ENCODE measurements around the gene PSIP1. TPM values are rescaled to one million over a fixed set of nuclear protein-coding genes. Genes with fewer than 3 reads are reported as not detected.
"Not testable (repeated sequence)": the region's sequence is repeated elsewhere in the genome, so short reads cannot be mapped to it uniquely, and the experiment has no call there.

Gene PSIP1
- total RNA-seq, 6 experiments from 2014 or later, result 32.6 to 56.7 (median 48.5) TPM

DNA sequence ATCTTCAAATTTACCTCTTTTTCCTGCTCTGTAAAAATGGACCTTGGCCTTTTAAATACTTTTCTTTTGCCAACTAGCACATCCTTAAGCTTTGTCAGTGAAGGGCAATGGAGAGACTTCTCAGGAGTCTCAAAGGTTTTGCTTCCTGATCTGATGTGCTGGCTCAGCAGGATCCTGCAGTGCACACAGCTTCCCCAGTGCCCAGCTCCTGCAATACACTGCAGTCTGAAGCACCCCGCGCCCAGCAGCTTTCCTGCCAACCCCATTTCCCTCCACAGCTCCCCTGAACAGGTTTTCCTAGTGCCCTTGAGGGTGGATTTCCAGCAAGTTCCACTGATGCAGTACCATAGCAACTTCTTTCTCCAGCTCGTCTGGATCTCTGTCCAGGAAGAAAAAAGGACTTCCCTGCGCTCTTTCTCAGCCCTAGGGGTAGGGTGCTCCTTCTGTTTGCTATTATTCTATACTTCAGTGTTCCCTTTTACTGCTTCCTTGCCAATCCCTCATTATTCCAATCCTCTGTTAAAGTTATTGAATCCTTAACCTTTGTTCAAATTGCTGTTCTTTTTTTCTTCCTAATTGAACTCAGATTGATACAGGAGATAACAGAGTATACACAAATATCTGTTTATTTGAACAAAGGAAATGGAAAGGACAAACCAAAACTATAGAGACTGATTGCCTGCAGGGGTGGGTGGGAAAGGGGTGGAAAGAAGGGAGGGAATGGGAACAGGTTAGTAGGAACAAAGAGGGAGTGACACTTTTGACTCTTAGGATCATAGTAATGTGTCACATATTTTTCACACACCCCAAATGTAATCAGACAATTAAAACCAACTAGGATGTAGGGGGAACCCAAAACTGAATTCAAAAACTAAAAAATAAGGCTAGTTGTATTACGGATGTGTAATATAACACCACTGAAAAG is 79.6 kb downstream of the PSIP1 start:
- H3K36me3 Mint-ChIP-seq (ENCODE audit: low read depth), result peaks cover 35% of the 10 kb centered on the region
- TF ChIP-seq, protein P1, sequence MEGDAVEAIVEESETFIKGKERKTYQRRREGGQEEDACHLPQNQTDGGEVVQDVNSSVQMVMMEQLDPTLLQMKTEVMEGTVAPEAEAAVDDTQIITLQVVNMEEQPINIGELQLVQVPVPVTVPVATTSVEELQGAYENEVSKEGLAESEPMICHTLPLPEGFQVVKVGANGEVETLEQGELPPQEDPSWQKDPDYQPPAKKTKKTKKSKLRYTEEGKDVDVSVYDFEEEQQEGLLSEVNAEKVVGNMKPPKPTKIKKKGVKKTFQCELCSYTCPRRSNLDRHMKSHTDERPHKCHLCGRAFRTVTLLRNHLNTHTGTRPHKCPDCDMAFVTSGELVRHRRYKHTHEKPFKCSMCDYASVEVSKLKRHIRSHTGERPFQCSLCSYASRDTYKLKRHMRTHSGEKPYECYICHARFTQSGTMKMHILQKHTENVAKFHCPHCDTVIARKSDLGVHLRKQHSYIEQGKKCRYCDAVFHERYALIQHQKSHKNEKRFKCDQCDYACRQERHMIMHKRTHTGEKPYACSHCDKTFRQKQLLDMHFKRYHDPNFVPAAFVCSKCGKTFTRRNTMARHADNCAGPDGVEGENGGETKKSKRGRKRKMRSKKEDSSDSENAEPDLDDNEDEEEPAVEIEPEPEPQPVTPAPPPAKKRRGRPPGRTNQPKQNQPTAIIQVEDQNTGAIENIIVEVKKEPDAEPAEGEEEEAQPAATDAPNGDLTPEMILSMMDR (IDR thresholded peaks at IDR 0.05), result no peak
- no peak overlapping the region for H3K4me3 Mint-ChIP-seq
- no peak overlapping the region for H3K27ac Mint-ChIP-seq
- H3K27me3 Mint-ChIP-seq (ENCODE audit: insufficient read depth), result no peaks in the 10 kb centered on the region
- no peak for DNase-seq
- peaks cover 22% of the 10 kb centered on the region for H3K4me1 Mint-ChIP-seq (ENCODE audit: low read depth)
- no peaks in the 10 kb centered on the region for H3K9me3 Mint-ChIP-seq

DNA sequence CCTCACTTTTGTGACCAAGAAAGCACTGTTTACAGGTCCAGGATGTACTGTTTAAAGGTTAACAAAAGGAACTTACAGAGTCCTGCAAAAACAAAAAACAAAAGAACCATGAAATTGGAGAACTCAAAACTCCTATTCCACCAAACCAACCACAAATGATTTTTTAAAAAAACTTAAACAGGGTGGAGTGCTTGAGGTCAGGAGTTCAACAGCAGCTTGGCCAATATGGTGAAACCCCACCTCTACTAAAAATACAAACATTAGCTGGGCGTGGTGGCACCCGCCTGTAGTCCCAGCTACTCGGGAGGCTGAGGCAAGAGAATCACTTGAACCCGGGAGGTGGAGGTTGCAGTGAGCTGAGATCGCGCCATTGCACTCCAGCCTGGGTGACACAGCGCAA is 83.1 kb downstream of the PSIP1 start:
- H3K4me1 Mint-ChIP-seq (ENCODE audit: low read depth), result peaks cover 40% of the 10 kb centered on the region
- not testable (repeated sequence) for H3K27me3 Mint-ChIP-seq (ENCODE audit: insufficient read depth); H3K27ac Mint-ChIP-seq; H3K9me3 Mint-ChIP-seq; DNase-seq; H3K4me3 Mint-ChIP-seq
- H3K36me3 Mint-ChIP-seq (ENCODE audit: low read depth), result peaks cover 35% of the 10 kb centered on the region

DNA sequence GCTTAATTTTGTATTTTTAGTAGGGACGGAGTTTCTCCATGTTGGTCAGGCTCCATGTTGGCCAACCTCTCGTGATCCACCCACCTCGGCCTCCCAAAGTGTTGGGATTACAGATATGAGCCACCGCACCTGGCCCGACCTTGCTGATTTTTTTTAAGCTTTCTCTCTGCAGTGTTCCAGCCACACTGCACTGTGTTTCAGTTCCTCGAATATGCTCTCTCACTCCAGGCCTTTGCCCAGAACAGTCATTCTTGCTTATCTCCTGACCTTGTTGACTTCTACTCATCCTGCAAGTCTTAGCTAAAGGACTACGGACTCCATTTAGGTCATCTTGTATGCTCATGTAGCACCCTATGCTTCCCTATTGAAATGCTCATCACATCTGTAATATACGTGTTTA is 84.8 kb downstream of the PSIP1 start:
- H3K4me3 Mint-ChIP-seq, result no peak overlapping the region; the same call in 1 of the 2 replicates
- TF ChIP-seq, protein P1 (IDR thresholded peaks at IDR 0.05), result no peak
- peak overlapping the region; percentile 26; the same call in 1 of the 2 replicates for H3K27ac Mint-ChIP-seq
- H3K9me3 Mint-ChIP-seq, result no peaks in the 10 kb centered on the region
- H3K27me3 Mint-ChIP-seq (ENCODE audit: insufficient read depth), result no peaks in the 10 kb centered on the region
- H3K4me1 Mint-ChIP-seq (ENCODE audit: low read depth), result peaks cover 49% of the 10 kb centered on the region
- peaks cover 35% of the 10 kb centered on the region for H3K36me3 Mint-ChIP-seq (ENCODE audit: low read depth)
- DNase-seq, result no peak

DNA sequence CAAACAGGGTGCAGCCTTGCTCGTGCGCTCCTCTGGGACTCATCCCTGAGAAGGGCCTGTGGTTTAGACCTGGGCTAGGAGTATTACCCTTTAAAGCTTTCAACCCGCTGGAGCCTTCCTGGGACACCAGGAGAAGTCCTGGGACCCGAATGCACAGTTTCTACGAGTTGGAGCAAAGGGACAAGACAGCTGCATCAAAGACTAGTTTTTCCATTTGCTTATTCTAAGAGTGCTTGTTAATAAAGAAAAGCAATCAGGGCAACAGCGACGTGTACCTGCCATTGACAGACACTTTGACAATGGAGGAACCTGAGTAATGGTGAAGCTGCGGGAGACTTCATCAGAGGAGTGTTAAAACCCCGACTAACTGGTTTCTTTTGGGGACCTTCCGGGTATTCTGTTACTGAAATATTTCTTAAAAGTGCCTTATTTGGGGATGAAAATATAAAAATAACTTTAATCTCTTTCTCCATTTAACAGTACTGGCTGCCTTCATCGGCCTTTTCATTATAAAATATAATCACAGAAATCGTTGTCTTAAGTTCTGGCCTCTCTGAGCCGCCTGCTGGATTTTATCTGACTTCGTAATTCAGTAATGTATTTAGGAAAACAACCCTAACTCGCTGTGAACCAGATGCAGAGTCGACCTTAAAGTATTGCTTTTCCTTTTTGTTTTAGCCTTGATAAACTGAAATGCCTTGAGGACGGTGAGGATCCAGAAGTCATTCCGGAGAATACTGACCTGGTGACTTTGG is 87.4 kb downstream of the PSIP1 start:
- peak overlapping the region; percentile 93 for H3K27ac Mint-ChIP-seq
- peak overlapping the region; percentile 94 for H3K4me3 Mint-ChIP-seq
- peak; percentile 14 for DNase-seq
- no peaks in the 10 kb centered on the region; the same call in none of the 2 replicates for H3K27me3 Mint-ChIP-seq (ENCODE audit: insufficient read depth)
- H3K9me3 Mint-ChIP-seq, result no peaks in the 10 kb centered on the region
- TF ChIP-seq, protein P1 (IDR thresholded peaks at IDR 0.05), result peak; percentile 63
- peaks cover 29% of the 10 kb centered on the region for H3K36me3 Mint-ChIP-seq (ENCODE audit: low read depth)
- peaks cover 41% of the 10 kb centered on the region for H3K4me1 Mint-ChIP-seq (ENCODE audit: low read depth)

DNA sequence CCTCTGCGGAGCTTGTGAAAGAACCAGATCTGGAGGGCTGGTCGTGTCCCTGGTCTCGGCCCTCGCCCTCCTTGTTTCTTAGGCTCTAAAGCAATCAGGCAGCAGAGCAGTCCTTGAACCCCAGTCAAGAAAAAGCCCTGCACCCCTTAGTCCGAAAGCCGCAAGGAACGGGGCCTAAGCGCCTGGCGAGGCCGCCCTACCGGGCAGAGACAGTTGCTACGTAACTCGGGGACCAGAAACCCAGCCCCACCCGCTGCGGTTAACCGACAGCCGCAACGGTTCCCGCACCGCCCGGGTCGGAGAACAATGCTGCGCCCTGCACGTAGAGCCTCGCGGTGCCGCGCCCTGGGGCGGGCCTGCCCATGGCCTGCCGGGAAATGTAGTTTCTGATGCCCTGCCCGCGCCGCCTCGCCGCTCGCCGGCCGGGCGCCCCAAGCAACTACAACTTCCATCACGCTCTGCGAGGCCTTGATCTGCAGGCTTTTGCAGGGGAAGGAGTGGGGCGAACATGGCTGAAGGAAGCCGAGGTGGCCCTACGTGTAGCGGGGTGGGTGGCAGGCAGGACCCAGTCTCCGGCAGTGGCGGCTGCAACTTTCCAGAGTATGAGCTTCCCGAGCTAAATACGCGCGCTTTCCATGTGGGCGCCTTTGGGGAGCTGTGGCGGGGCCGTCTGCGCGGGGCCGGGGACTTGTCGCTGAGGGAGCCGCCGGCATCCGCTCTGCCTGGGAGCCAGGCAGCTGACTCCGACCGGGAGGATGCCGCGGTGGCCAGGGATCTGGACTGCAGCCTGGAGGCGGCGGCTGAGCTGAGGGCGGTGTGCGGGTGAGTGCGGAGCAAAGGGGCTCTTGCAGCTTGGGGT is 88.2 kb downstream of the PSIP1 start, which contains the start of gene SNAPC3:
TSS of gene SNAPC3 (plus strand) at position 505 of the 859 bp plus-strand sequence. CDS start at position 509, 4 bp downstream.
- Mint-ChIP-seq H3K27ac (peak within 1 kb of the TSS; percentile 93), H3K4me3 (peak within 1 kb of the TSS; percentile 94), H3K36me3 (ENCODE audit: low read depth) (peaks cover 29% of the 10 kb centered on the region), H3K4me1 (ENCODE audit: low read depth) (peaks cover 40% of the 10 kb centered on the region), H3K27me3 (ENCODE audit: insufficient read depth) (no peaks in the 10 kb centered on the region; the same call in none of the 2 replicates), H3K9me3 (no peaks in the 10 kb centered on the region)
- TF ChIP-seq, protein P1 (IDR thresholded peaks at IDR 0.05), result no peak
- DNase-seq, result peak; percentile 90

Data from HFFc6 (cell line).